ENCODE data around the gene SLC1A2. TPM values are rescaled to one million over a fixed set of nuclear protein-coding genes. Genes with fewer than 3 reads are reported as not detected.

Gene SLC1A2
- total RNA-seq, 2 experiments from 2014 or later: 0.08 TPM; not detected in 1

DNA sequence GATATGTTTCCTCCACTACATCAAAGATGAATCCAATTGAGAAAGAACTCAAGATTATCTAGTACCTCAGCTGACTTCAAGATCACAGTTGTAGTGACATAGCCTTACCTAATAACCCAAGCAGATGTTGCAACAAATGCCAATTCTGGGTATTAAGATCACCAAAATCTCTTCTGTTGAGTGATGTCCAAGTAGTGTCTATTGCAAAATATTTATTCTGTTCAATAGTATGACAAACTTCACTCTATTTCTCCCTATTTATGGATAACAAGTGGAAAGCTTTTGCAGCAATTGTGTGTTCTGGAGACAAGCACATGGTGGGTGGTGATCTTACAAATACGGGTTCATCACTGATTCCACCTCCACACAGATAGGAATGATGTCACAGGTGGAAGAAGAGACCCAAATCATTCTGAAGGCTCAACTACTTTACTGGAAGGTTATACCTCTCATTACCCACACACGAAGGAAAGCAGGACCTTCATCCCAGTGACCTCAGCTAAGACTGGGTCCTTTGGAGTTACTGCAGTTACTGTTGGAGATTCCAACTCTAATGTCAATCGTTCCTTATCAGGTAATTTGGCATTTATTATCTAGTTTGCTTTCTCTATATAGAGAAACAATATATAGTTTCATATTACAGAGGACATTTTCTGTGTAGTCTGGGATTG lies 208.3 kb downstream of the SLC1A2 start:
- Mint-ChIP-seq H3K4me3 (no peak overlapping the region), H3K27ac (no peak overlapping the region), H3K9me3 (peaks cover 24% of the 10 kb centered on the region), H3K27me3 (no peaks in the 10 kb centered on the region), H3K36me3 (peaks cover 97% of the 10 kb centered on the region), H3K4me1 (peaks cover 43% of the 10 kb centered on the region)
- DNase-seq: no peak

- Mint-ChIP-seq H3K4me3 (no peak overlapping the region), H3K9me3 (peaks cover 24% of the 10 kb centered on the region), H3K27me3 (no peaks in the 10 kb centered on the region), H3K27ac (no peak overlapping the region), H3K36me3 (peaks cover 98% of the 10 kb centered on the region), H3K4me1 (peaks cover 34% of the 10 kb centered on the region)
- no peak for DNase-seq
Measured at GRCh38 chr11:35208795-35209194, 210.6 kb downstream of the SLC1A2 start.

DNA sequence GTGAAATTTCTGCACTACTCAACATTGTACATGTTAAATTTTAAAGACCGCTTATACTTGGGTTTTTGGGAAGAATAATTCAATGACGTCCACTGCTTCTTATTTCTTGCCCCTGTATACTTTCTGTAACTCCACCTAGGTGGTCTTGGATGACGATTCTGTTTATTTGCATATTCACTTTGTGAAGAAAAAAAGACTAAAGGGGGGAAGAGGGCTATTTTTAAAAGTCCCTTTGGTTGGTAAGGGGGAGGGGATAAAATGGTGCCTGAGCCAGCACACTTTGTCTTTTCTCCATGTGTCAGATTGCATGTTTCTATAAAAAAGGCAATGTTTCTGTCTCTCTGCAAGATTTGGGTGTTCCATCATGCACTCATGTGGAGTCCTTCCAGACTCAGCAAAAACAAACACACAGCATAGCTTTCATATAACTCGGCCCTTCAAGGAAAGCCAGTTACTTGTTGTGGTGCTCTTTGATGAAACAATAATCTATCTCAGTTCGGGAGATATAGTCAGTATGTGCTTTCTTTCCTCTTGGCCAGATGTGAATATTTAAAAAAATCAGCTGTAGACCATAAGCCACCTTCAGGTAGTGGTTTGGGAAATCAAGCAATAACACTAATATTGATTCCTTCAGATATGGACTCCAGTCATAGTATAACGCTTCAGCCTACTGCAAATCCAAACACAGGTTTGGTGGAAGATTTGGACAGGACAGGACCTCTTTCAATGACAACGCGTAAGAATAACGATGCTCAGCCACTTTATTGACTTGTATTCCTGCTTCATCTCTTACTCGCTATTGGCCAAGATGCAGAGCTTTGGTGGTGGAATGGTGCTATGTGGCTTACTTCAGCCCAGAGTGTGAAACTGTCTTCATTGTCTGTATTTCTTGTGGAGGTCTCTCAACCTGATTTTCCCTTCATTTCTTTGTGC lies 211.6 kb downstream of the SLC1A2 start:
- DNase-seq: no peak
- no peak overlapping the region for H3K4me3 Mint-ChIP-seq
- peak overlapping the region; percentile 3 for H3K27ac Mint-ChIP-seq
- peaks cover 97% of the 10 kb centered on the region for H3K36me3 Mint-ChIP-seq
- no peaks in the 10 kb centered on the region for H3K27me3 Mint-ChIP-seq
- H3K4me1 Mint-ChIP-seq: peaks cover 25% of the 10 kb centered on the region
- peaks cover 21% of the 10 kb centered on the region for H3K9me3 Mint-ChIP-seq

DNA sequence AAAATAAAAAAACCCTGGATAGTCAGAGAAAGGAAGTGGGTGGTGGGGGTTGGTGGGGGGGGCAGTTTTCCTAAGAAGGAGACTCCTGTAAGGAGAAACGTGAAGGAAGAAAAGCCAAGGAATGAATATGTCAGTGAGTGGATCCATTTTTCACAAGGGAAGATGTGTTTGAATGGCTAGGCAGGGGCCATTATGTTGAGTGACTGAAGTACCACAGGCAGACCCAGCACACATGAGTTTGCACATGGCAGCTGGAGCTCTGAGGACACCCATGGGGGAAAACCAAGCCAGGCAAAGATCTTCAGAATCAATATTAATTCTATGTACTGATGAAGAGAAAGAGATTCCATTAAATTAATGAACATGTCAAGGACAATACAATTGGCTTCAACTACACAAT lies 212.7 kb downstream of the SLC1A2 start:
- Mint-ChIP-seq H3K27ac (peak overlapping the region; percentile 9), H3K4me1 (peaks cover 28% of the 10 kb centered on the region), H3K4me3 (no peak overlapping the region), H3K27me3 (no peaks in the 10 kb centered on the region), H3K9me3 (peaks cover 21% of the 10 kb centered on the region), H3K36me3 (peaks cover 98% of the 10 kb centered on the region)
- DNase-seq: no peak

DNA sequence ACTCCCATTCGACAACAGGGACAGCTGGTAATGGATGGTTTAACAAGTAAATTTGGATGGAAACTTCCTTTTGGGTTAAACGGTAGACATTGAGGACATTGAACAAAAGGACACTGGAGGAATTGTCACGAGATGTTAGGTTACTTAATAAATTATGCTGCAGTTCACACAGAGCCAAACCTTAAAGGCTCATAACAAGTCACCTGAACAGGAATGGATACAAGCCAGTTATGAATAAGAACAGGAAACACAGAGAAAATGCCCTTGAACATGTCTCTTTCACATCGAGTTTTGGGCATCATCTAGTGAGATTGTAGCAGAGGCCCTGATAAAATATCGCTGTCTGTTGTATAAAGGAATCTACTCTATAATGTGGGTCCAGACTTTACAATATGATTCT lies 214.7 kb downstream of the SLC1A2 start:
- no peak overlapping the region for H3K4me3 Mint-ChIP-seq
- DNase-seq: no peak
- H3K27ac Mint-ChIP-seq: peak overlapping the region; percentile 31
- H3K36me3 Mint-ChIP-seq: peaks cover 98% of the 10 kb centered on the region
- H3K9me3 Mint-ChIP-seq: peaks cover 15% of the 10 kb centered on the region
- no peaks in the 10 kb centered on the region for H3K27me3 Mint-ChIP-seq
- H3K4me1 Mint-ChIP-seq: peaks cover 35% of the 10 kb centered on the region

Other genes with a start within 250 kb of the SLC1A2 start
- gene PAMR1, start 106.1 kb upstream of the SLC1A2 start, total RNA-seq: not detected
- 1 to 10 TPM; 2.5 to 3.8 TPM for gene FJX1, start 198.9 kb upstream of the SLC1A2 start, total RNA-seq
- 10 to 100 TPM; 40.9 to 41.1 TPM for gene TRIM44, start 243.2 kb upstream of the SLC1A2 start, total RNA-seq